Measurements from ENCODE around the gene ATG2B. TPM values are rescaled to one million over a fixed set of nuclear protein-coding genes. Genes with fewer than 3 reads are reported as not detected.
A peak's percentile ranks its signal among the peaks of the same experiment; 100 is the strongest.

Gene ATG2B
- total RNA-seq, 1 experiment from 2014 or later, result 19.4 TPM

DNA sequence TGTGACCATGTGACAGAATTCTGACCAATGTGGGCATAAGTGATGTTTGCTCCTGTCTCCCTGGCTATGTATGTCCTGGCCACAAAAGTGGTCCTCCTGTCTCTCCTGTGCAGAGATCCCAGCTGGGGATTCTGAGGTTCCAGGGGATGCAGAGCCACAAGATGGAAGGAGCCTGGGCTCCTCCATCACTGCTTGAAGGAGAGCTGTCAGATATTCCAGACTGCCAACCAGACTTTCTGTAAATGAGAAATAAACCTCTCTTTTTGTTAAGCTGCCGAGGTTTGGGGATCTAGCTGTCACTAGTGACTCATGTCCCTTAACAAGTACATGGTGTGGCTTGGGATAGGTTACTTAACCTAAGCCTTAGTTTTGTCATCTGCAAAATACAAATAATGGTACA, 85.3 kb downstream of the ATG2B start:
- ChIA-PET CTCF (interaction anchor here (1.2 kb wide), 1 partner anchor 177 kb away, joined by 5 read pairs; no protein-coding TSS in a partner anchor), POLR2A (no interaction called here)
- H3K27me3 ChIP-seq (replicated peaks; ENCODE audit: control insufficient read depth, insufficient read depth, low read length), result no peaks in the 10 kb centered on the region
- BruUV-seq (replicated peaks), result no TSS peak
- H3K36me3 Mint-ChIP-seq (ENCODE audit: insufficient read depth, unreplicated experiment), result peaks cover 12% of the 10 kb centered on the region
- H3K27me3 Mint-ChIP-seq (ENCODE audit: insufficient read depth, unreplicated experiment), result no peaks in the 10 kb centered on the region
- H3K4me3 Mint-ChIP-seq (ENCODE audit: unreplicated experiment), result no peak overlapping the region
- peaks cover 12% of the 10 kb centered on the region for H3K4me1 ChIP-seq
- TF ChIP-seq, protein P1, sequence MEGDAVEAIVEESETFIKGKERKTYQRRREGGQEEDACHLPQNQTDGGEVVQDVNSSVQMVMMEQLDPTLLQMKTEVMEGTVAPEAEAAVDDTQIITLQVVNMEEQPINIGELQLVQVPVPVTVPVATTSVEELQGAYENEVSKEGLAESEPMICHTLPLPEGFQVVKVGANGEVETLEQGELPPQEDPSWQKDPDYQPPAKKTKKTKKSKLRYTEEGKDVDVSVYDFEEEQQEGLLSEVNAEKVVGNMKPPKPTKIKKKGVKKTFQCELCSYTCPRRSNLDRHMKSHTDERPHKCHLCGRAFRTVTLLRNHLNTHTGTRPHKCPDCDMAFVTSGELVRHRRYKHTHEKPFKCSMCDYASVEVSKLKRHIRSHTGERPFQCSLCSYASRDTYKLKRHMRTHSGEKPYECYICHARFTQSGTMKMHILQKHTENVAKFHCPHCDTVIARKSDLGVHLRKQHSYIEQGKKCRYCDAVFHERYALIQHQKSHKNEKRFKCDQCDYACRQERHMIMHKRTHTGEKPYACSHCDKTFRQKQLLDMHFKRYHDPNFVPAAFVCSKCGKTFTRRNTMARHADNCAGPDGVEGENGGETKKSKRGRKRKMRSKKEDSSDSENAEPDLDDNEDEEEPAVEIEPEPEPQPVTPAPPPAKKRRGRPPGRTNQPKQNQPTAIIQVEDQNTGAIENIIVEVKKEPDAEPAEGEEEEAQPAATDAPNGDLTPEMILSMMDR (IDR thresholded peaks at IDR 0.05; ENCODE audit: insufficient read depth in 1 of 2, low read depth in 1 of 2, low read length in 1 of 2, severe bottlenecking in 1 of 2, unreplicated experiment in 1 of 2), result no peak
- H3K4me1 Mint-ChIP-seq (ENCODE audit: low read depth, unreplicated experiment), result peaks cover 12% of the 10 kb centered on the region
- H3K9me3 ChIP-seq, result 0 out of 2 replicates have a peak, but pooled peaks cover 3% of the 10 kb centered on the region
- no peak for DNase-seq
- intact Hi-C loops (cut with micrococcal nuclease; ENCODE audit: unreplicated experiment), result loop anchor here (5.0 kb wide), 2 partner anchors 81 to 221 kb away; no protein-coding TSS in a partner anchor
- no peaks in the 10 kb centered on the region for H3K36me3 ChIP-seq (ENCODE audit: control insufficient read depth, insufficient read depth, low read length)
- no peak overlapping the region for H3K27ac Mint-ChIP-seq (ENCODE audit: unreplicated experiment)
- H3K9me3 Mint-ChIP-seq (ENCODE audit: unreplicated experiment), result no peaks in the 10 kb centered on the region
- no peak overlapping the region for H3K4me3 ChIP-seq (ENCODE audit: low read depth, low read length)

DNA sequence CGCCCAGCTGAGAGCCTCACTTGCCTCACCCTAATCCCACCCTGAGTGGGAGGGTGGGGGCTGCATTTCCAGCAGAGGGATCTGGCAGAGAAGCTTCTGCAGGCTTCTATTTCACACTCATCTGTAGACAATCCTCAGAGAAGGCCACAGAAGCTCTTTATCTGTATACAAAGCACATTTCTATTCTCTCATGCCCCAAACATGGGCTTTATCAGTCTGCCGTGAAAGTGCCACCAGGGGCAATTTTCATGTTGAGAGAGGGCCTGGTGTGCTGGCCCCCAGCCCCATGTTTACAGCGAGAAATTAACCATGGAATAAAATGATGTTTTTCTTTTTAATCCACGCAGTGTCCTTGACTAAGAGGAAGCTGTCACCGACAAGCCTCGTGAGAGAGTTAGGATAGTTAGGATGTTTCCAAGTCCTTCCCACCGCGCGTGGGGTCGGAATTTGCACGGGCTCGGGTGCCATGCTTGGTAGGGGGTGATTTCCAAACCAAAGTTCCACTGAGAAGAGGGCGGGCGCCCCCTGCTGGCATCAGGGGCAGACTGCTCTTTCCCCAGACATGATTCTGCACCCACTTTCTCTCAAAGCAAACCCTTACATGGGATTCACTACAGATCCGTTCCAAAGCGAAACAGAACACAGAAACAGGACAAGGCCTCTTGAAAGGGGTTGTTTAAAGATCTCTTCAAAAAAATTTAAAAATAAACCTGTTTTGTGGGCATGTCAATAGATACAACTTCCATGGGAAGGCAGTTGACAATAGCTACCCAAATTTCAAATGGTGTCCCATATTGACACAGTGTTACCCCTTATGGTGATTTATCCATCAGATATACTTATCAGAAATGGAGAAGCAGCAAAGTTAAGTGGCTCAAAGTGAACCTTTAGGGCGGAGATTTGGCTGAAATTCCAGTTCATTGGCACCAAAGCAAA, 87.7 kb downstream of the ATG2B start:
- DNase-seq, result peak; percentile 64 to 83
- no peaks in the 10 kb centered on the region for H3K9me3 Mint-ChIP-seq (ENCODE audit: unreplicated experiment)
- H3K4me1 Mint-ChIP-seq (ENCODE audit: low read depth, unreplicated experiment), result peaks cover 12% of the 10 kb centered on the region
- no peak overlapping the region for H3K27ac Mint-ChIP-seq (ENCODE audit: unreplicated experiment)
- Histone ChIP-seq H3K9me3 (0 out of 2 replicates have a peak, but pooled peaks cover 6% of the 10 kb centered on the region), H3K27me3 (replicated peaks; ENCODE audit: control insufficient read depth, insufficient read depth, low read length) (no peaks in the 10 kb centered on the region), H3K4me1 (peaks cover 12% of the 10 kb centered on the region), H3K36me3 (ENCODE audit: control insufficient read depth, insufficient read depth, low read length) (no peaks in the 10 kb centered on the region), H3K4me3 (ENCODE audit: low read depth, low read length) (no peak overlapping the region)
- peak overlapping the region; percentile 11 for H3K4me3 Mint-ChIP-seq (ENCODE audit: unreplicated experiment)
- no TSS peak for BruUV-seq (replicated peaks)
- ChIA-PET CTCF (interaction anchor here (1.0 to 6.4 kb wide), 2 partner anchors 175 to 177 kb away, joined by 5 to 60 read pairs; no protein-coding TSS in a partner anchor), POLR2A (no interaction called here)
- H3K27me3 Mint-ChIP-seq (ENCODE audit: insufficient read depth, unreplicated experiment), result no peaks in the 10 kb centered on the region
- TF ChIP-seq, protein P1 (IDR thresholded peaks at IDR 0.05; ENCODE audit: insufficient read depth in 1 of 2, low read depth in 1 of 2, low read length in 1 of 2, severe bottlenecking in 1 of 2, unreplicated experiment in 1 of 2), result peak; percentile 91 to 96
- peaks cover 12% of the 10 kb centered on the region for H3K36me3 Mint-ChIP-seq (ENCODE audit: insufficient read depth, unreplicated experiment)
- intact Hi-C loops (cut with micrococcal nuclease; ENCODE audit: unreplicated experiment), result loop anchor here (1.0 to 5.0 kb wide), 5 partner anchors 78 to 218 kb away; no protein-coding TSS in a partner anchor

DNA sequence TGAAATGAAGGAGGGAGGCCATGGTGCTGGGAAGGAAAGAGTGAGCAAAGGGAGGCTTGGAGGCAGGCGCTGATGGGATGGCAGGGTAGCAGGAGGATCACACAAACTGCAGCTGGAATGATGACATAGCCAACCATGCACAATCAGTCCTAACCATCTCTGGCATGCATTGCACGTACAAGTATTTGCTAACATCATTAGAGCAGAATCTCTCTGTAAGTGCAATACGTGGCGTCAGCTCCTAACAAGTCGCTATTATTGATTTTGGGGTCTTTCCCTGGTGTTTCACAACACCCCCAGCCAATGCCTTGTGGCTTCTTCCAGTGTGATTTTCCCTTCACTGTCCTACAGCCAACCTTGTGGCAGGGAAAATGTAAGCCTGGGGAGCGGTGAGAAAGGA, 88.6 kb downstream of the ATG2B start:
- intact Hi-C loops (cut with micrococcal nuclease; ENCODE audit: unreplicated experiment), result no loop called here
- no peaks in the 10 kb centered on the region for H3K9me3 Mint-ChIP-seq (ENCODE audit: unreplicated experiment)
- Histone ChIP-seq H3K4me3 (ENCODE audit: low read depth, low read length) (no peak overlapping the region), H3K36me3 (ENCODE audit: control insufficient read depth, insufficient read depth, low read length) (no peaks in the 10 kb centered on the region), H3K4me1 (peaks cover 4% of the 10 kb centered on the region), H3K9me3 (0 out of 2 replicates have a peak, but pooled peaks cover 6% of the 10 kb centered on the region), H3K27me3 (replicated peaks; ENCODE audit: control insufficient read depth, insufficient read depth, low read length) (no peaks in the 10 kb centered on the region)
- no TSS peak for BruUV-seq (replicated peaks)
- DNase-seq, result no peak
- ChIA-PET POLR2A (no interaction called here), CTCF (interaction anchor here (6.4 kb wide), 1 partner anchor 174 kb away, joined by 60 read pairs; no protein-coding TSS in a partner anchor)
- no peak overlapping the region for H3K27ac Mint-ChIP-seq (ENCODE audit: unreplicated experiment)
- no peak overlapping the region for H3K4me3 Mint-ChIP-seq (ENCODE audit: unreplicated experiment)
- H3K36me3 Mint-ChIP-seq (ENCODE audit: insufficient read depth, unreplicated experiment), result peaks cover 11% of the 10 kb centered on the region
- H3K27me3 Mint-ChIP-seq (ENCODE audit: insufficient read depth, unreplicated experiment), result no peaks in the 10 kb centered on the region
- H3K4me1 Mint-ChIP-seq (ENCODE audit: low read depth, unreplicated experiment), result peaks cover 5% of the 10 kb centered on the region
- TF ChIP-seq, protein P1 (IDR thresholded peaks at IDR 0.05; ENCODE audit: insufficient read depth in 1 of 2, low read depth in 1 of 2, low read length in 1 of 2, severe bottlenecking in 1 of 2, unreplicated experiment in 1 of 2), result no peak

Measured in Caco-2 (cell line).